ENCODE results near the gene SCOC. TPM values are rescaled to one million over a fixed set of nuclear protein-coding genes. Genes with fewer than 3 reads are reported as not detected.

The SCOC gene
- polyA plus RNA-seq, 1 donor (not counting 4 experiments of a cell fraction or from before 2014, with no cell fraction given): 92.1 TPM

GRCh38 chr4:140351093-140352075 lies 22.1 kb upstream of the SCOC start:
- no peak overlapping the region for H2AFZ ChIP-seq (ENCODE audit: control insufficient read depth, low read length)
- peaks cover 3% of the 10 kb centered on the region for H3K27me3 ChIP-seq (ENCODE audit: control insufficient read depth, extremely low read depth, insufficient read depth, low read length)
- H3K36me3 ChIP-seq (ENCODE audit: control insufficient read depth in 2 of 2, extremely low read depth in 1 of 2, insufficient read depth in 2 of 2, low read length in 2 of 2): no peaks in the 10 kb centered on the region
- H4K20me1 ChIP-seq (ENCODE audit: control insufficient read depth, extremely low read depth, insufficient read depth, low read length): no peaks in the 10 kb centered on the region
- H3K4me3 ChIP-seq (ENCODE audit: control insufficient read depth in 2 of 3, extremely low read depth in 1 of 3, insufficient read depth in 2 of 3, low read depth in 1 of 3, low read length in 3 of 3): no peak overlapping the region
- no peak overlapping the region for H3K9ac ChIP-seq (ENCODE audit: control insufficient read depth, extremely low read depth, insufficient read depth, low read length)
- FAIRE-seq (no peak), DNase-seq (ENCODE audit: low read depth, low spot score) (no peak)
- no peaks in the 10 kb centered on the region for H3K9me1 ChIP-seq (ENCODE audit: control insufficient read depth, extremely low read depth, insufficient read depth, low read length)
- H3K9me3 ChIP-seq (ENCODE audit: control insufficient read depth, low read depth, low read length): no peaks in the 10 kb centered on the region
- no peak for TF ChIP-seq EZH2 (IDR thresholded peaks at IDR 0.05; ENCODE audit: low read length)
- TF ChIP-seq, protein P1, sequence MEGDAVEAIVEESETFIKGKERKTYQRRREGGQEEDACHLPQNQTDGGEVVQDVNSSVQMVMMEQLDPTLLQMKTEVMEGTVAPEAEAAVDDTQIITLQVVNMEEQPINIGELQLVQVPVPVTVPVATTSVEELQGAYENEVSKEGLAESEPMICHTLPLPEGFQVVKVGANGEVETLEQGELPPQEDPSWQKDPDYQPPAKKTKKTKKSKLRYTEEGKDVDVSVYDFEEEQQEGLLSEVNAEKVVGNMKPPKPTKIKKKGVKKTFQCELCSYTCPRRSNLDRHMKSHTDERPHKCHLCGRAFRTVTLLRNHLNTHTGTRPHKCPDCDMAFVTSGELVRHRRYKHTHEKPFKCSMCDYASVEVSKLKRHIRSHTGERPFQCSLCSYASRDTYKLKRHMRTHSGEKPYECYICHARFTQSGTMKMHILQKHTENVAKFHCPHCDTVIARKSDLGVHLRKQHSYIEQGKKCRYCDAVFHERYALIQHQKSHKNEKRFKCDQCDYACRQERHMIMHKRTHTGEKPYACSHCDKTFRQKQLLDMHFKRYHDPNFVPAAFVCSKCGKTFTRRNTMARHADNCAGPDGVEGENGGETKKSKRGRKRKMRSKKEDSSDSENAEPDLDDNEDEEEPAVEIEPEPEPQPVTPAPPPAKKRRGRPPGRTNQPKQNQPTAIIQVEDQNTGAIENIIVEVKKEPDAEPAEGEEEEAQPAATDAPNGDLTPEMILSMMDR (optimal IDR thresholded peaks at IDR 0.05 in 1 of 3, IDR thresholded peaks at IDR 0.05 in 1 of 3, conservative IDR thresholded peaks at IDR 0.05 in 1 of 3; ENCODE audit: extremely low read depth in 1 of 3, insufficient read depth in 2 of 3, low read length in 3 of 3): no peak
- dilution Hi-C loops (cut with MboI; ENCODE audit: extremely low pct_ligation_motif_present, low sequenced_read_pairs): no loop called here
- no peak overlapping the region for H3K4me2 ChIP-seq (ENCODE audit: control insufficient read depth, extremely low read depth, insufficient read depth, low read depth, low read length)
- H3K4me1 ChIP-seq (ENCODE audit: control insufficient read depth, extremely low read depth, insufficient read depth, low read length): no peaks in the 10 kb centered on the region
- H3K27ac ChIP-seq (ENCODE audit: control insufficient read depth, insufficient read depth, low read length): no peak overlapping the region
- no peaks in the 10 kb centered on the region for H3K79me2 ChIP-seq (ENCODE audit: control insufficient read depth, insufficient read depth, low read length)

- no peaks in the 10 kb centered on the region for H3K36me3 ChIP-seq (ENCODE audit: control insufficient read depth in 2 of 2, extremely low read depth in 1 of 2, insufficient read depth in 2 of 2, low read length in 2 of 2)
- DNase-seq (ENCODE audit: low read depth, low spot score) (no peak), FAIRE-seq (no peak)
- no peak overlapping the region for H3K4me3 ChIP-seq (ENCODE audit: control insufficient read depth in 2 of 3, extremely low read depth in 1 of 3, insufficient read depth in 2 of 3, low read depth in 1 of 3, low read length in 3 of 3)
- peaks cover 3% of the 10 kb centered on the region for H3K27me3 ChIP-seq (ENCODE audit: control insufficient read depth, extremely low read depth, insufficient read depth, low read length)
- H2AFZ ChIP-seq (ENCODE audit: control insufficient read depth, low read length): no peak overlapping the region
- H3K4me1 ChIP-seq (ENCODE audit: control insufficient read depth, extremely low read depth, insufficient read depth, low read length): no peaks in the 10 kb centered on the region
- H3K4me2 ChIP-seq (ENCODE audit: control insufficient read depth, extremely low read depth, insufficient read depth, low read depth, low read length): no peak overlapping the region
- no peaks in the 10 kb centered on the region for H3K9me3 ChIP-seq (ENCODE audit: control insufficient read depth, low read depth, low read length)
- H3K9ac ChIP-seq (ENCODE audit: control insufficient read depth, extremely low read depth, insufficient read depth, low read length): no peak overlapping the region
- no peak for TF ChIP-seq EZH2 (IDR thresholded peaks at IDR 0.05; ENCODE audit: low read length)
- TF ChIP-seq, protein P1 (optimal IDR thresholded peaks at IDR 0.05 in 1 of 3, IDR thresholded peaks at IDR 0.05 in 1 of 3, conservative IDR thresholded peaks at IDR 0.05 in 1 of 3; ENCODE audit: extremely low read depth in 1 of 3, insufficient read depth in 2 of 3, low read length in 3 of 3): no peak
- no peaks in the 10 kb centered on the region for H3K9me1 ChIP-seq (ENCODE audit: control insufficient read depth, extremely low read depth, insufficient read depth, low read length)
- dilution Hi-C loops (cut with MboI; ENCODE audit: extremely low pct_ligation_motif_present, low sequenced_read_pairs): no loop called here
- no peaks in the 10 kb centered on the region for H3K79me2 ChIP-seq (ENCODE audit: control insufficient read depth, insufficient read depth, low read length)
- no peak overlapping the region for H3K27ac ChIP-seq (ENCODE audit: control insufficient read depth, insufficient read depth, low read length)
- no peaks in the 10 kb centered on the region for H4K20me1 ChIP-seq (ENCODE audit: control insufficient read depth, extremely low read depth, insufficient read depth, low read length)
Observed at GRCh38 chr4:140353786-140354185, 19.7 kb upstream of the SCOC start.
